ENCODE results near the gene IKBKE.

GRCh38 chr1:206508130-206508889 is 38.0 kb downstream of the IKBKE start:
- TF ChIP-seq POLR2A (IDR thresholded peaks at IDR 0.05) (no peak), CTCF (IDR thresholded peaks at IDR 0.05) (no peak)

Data from heart left ventricle (tissue), 13 donors.